CD4-positive, alpha-beta T cell treated with Interleukin-1 beta for 1 hour (primary cell): ENCODE measurements around the gene CFAP119.

Experiments
- DNase-seq, 2 donors: peaks; one replicate each; pipeline ENCODE4 v3.0.0-alpha.2; 2020 to 2022

CFAP119 gene

GRCh38 chr16:30780549-30780948, 18.7 kb upstream of the CFAP119 start:
- no peak for DNase-seq

GRCh38 chr16:30780021-30780420, 18.2 kb upstream of the CFAP119 start:
- no peak for DNase-seq

- no peak for DNase-seq
Measured at GRCh38 chr16:30779596-30779995, 17.7 kb upstream of the CFAP119 start.

GRCh38 chr16:30778549-30779244, 16.8 kb upstream of the CFAP119 start:
- DNase-seq: no peak

- no peak for DNase-seq
Measured at GRCh38 chr16:30777591-30778297, 15.9 kb upstream of the CFAP119 start.

- DNase-seq: peak; percentile 53 to 65
Measured at GRCh38 chr16:30775392-30776188, 13.7 kb upstream of the CFAP119 start.

GRCh38 chr16:30775131-30775391, 13.2 kb upstream of the CFAP119 start:
- no peak for DNase-seq

GRCh38 chr16:30774367-30775130, 12.7 kb upstream of the CFAP119 start:
- DNase-seq: no peak

GRCh38 chr16:30773826-30774225, 12.0 kb upstream of the CFAP119 start:
- no peak for DNase-seq

GRCh38 chr16:30771726-30772125, 9.9 kb upstream of the CFAP119 start:
- DNase-seq: no peak

GRCh38 chr16:30769379-30770089, 7.7 kb upstream of the CFAP119 start:
- DNase-seq: no peak

- no peak for DNase-seq
Measured at GRCh38 chr16:30768583-30769181, 6.8 kb upstream of the CFAP119 start.

- peak; percentile 57 to 61 for DNase-seq
Measured at GRCh38 chr16:30767767-30768465, 6.1 kb upstream of the CFAP119 start.

GRCh38 chr16:30766933-30767284, 5.0 kb upstream of the CFAP119 start:
- DNase-seq: no peak

GRCh38 chr16:30766206-30766932, 4.5 kb upstream of the CFAP119 start:
- no peak for DNase-seq

GRCh38 chr16:30764816-30765465, 3.1 kb upstream of the CFAP119 start:
- no peak for DNase-seq

- DNase-seq: no peak
Measured at GRCh38 chr16:30764086-30764485, 2.2 kb upstream of the CFAP119 start.

- no peak for DNase-seq
Measured at GRCh38 chr16:30762991-30763725, 1.3 kb upstream of the CFAP119 start.

GRCh38 chr16:30761427-30761927, 385 bp downstream of the CFAP119 start:
- DNase-seq: peak; percentile 30 to 36
